Astrocyte of the cerebellum (primary cell): ENCODE data around the gene CDH11.

Source experiments
- DNase-seq: peaks from one replicate; pipeline ENCODE4 v3.0.0-alpha.2; 2011; ENCODE audit warnings: low read depth
- H3K4me3 ChIP-seq: 2 replicates; pipeline ENCODE4 v1.5.1; 2011; ENCODE audit warnings: mild to moderate bottlenecking, low read depth, low read length, moderate library complexity
- in situ Hi-C: cut with HindIII; loops from 2 replicates; pipeline ENCODE4 v1.10.0; 2017; ENCODE audit warnings: low sequenced_read_pairs
- TF ChIP-seq, protein P1 (sequence below): IDR thresholded peaks from 2 replicates; pipeline ENCODE4 v1.5.1; 2012; ENCODE audit warnings: low read length, low read depth, moderate library complexity, mild to moderate bottlenecking; ENCODE audit errors: missing control alignments

CDH11 gene

DNA sequence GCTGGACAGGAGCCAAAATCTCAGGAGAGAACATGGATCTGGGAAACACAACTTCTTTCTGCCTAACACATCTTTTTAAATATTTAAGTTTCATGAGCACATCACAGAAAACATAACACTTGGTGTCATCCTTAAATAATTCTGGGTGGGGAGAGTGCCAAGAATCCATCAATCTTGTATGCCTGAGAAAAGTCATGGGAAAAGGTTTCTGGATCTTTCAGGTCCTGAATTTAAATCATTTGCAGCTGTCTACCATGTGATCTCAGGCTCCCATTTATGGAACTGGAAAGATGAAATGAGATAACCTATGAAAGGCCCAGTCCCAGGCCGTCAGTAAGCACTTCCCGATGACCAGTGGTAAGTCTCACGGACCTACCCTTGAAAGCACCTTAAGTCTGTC is 15.1 kb downstream of the CDH11 start:
- no peak for DNase-seq
- in situ Hi-C loops = loop anchor here (25.0 kb wide), 1 partner anchor 1156 kb away; no protein-coding TSS in a partner anchor
- TF ChIP-seq, protein P1, sequence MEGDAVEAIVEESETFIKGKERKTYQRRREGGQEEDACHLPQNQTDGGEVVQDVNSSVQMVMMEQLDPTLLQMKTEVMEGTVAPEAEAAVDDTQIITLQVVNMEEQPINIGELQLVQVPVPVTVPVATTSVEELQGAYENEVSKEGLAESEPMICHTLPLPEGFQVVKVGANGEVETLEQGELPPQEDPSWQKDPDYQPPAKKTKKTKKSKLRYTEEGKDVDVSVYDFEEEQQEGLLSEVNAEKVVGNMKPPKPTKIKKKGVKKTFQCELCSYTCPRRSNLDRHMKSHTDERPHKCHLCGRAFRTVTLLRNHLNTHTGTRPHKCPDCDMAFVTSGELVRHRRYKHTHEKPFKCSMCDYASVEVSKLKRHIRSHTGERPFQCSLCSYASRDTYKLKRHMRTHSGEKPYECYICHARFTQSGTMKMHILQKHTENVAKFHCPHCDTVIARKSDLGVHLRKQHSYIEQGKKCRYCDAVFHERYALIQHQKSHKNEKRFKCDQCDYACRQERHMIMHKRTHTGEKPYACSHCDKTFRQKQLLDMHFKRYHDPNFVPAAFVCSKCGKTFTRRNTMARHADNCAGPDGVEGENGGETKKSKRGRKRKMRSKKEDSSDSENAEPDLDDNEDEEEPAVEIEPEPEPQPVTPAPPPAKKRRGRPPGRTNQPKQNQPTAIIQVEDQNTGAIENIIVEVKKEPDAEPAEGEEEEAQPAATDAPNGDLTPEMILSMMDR = no peak
- no peak overlapping the region for H3K4me3 ChIP-seq

- H3K4me3 ChIP-seq = no peak overlapping the region
- DNase-seq = no peak
- TF ChIP-seq, protein P1 = no peak
- in situ Hi-C loops = loop anchor here (25.0 kb wide), 1 partner anchor 1157 kb away; no protein-coding TSS in a partner anchor
Observed at GRCh38 chr16:65105171-65105570, 16.7 kb downstream of the CDH11 start.

DNA sequence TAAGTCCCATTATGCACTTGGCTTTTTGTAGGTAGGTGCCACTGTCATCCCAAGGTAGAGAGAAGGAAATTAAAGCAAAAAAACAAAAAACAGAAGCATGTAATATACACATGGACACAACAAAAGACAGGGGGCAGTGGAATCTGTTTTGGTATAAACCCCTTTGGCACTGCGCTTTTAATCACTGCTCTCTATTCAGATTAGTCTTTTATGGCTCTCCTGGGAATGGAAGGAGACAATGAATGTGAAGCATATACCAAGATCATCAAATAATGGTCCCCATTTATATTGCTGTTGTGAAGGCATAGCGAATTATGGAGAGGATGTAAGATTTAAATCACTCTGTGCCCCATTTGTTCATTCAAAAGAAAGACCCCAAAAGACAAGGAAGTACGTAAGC is 17.4 kb downstream of the CDH11 start:
- DNase-seq = no peak
- TF ChIP-seq, protein P1 = no peak
- no peak overlapping the region for H3K4me3 ChIP-seq
- in situ Hi-C loops = loop anchor here (25.0 kb wide), 1 partner anchor 1158 kb away; no protein-coding TSS in a partner anchor

DNA sequence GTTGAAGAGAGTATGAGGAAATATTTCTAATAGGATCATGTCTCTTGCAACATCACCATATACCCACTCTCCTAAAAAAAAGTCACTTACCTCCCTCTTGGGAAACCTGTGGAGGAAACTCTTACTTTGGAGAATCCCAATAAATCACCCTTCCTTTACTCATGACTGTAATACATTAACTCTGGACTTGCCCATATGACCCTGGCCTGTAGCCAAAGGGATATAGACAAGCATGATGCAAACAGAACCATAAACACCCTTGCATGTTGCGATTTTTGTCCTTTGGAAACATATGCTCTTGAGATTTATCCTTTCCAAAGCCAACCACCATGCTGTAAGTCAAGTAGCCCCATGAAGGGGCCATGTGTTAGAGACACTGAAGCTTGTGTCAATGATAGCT is 19.5 kb downstream of the CDH11 start:
- TF ChIP-seq, protein P1 = no peak
- DNase-seq = no peak
- in situ Hi-C loops = loop anchor here (25.0 kb wide), 1 partner anchor 1160 kb away; no protein-coding TSS in a partner anchor
- no peak overlapping the region for H3K4me3 ChIP-seq

- in situ Hi-C loops = loop anchor here (25.0 kb wide), 1 partner anchor 1161 kb away; no protein-coding TSS in a partner anchor
- no peak overlapping the region for H3K4me3 ChIP-seq
- TF ChIP-seq, protein P1 = no peak
- no peak for DNase-seq
Observed at GRCh38 chr16:65101009-65101408, 20.9 kb downstream of the CDH11 start.

DNA sequence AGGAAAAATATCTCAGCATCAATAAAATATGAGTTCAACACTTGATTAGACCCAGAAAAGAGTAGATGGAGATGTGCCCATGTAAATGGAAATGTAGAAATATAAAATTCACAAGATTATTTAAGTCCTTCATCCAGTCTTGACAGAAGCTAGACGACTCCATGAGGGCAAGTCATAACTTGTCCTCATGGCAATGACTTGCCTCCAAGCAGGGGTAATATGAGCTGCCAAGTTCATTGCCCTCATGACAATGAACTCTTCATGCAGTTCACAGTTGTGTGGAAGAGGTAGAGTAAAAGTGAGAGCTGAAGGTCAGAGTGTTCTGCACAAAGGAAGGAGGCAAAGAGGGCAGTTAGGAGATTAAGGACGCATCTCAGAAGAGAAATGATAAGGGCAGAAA is 22.3 kb downstream of the CDH11 start:
- TF ChIP-seq, protein P1 = no peak
- no peak for DNase-seq
- in situ Hi-C loops = loop anchor here (25.0 kb wide), 1 partner anchor 1163 kb away; no protein-coding TSS in a partner anchor
- H3K4me3 ChIP-seq = no peak overlapping the region

GRCh38 chr16:65098916-65099315 is 22.9 kb downstream of the CDH11 start:
- DNase-seq = no peak
- TF ChIP-seq, protein P1 = no peak
- H3K4me3 ChIP-seq = no peak overlapping the region
- in situ Hi-C loops = no loop called here
